Chondrocyte (in vitro differentiated cells): Measurements from ENCODE around the gene NID2. TPM values are rescaled to one million over a fixed set of nuclear protein-coding genes. Genes with fewer than 3 reads are reported as not detected.
A peak's percentile ranks its signal among the peaks of the same experiment; 100 is the strongest.

Experiments
- DNase-seq: peaks from one replicate; pipeline ENCODE4 v3.0.0; 2021; ENCODE audit warnings: mixed read lengths, low spot score
- H3K27ac Mint-ChIP-seq: one replicate; pipeline ENCODE4 v1.8.0; 2021; ENCODE audit warnings: mild to moderate bottlenecking, moderate library complexity, mixed read lengths; ENCODE audit not compliant: unreplicated experiment
- H3K27me3 Mint-ChIP-seq: 2 replicates; pipeline ENCODE4 v1.8.0; 2021; ENCODE audit warnings: low read depth, mixed read lengths
- H3K36me3 Mint-ChIP-seq: 2 replicates; pipeline ENCODE4 v1.8.0; 2021; ENCODE audit warnings: low read depth, mixed read lengths
- H3K4me1 Mint-ChIP-seq: 2 replicates; pipeline ENCODE4 v1.8.0; 2021; ENCODE audit warnings: low read depth, mild to moderate bottlenecking, mixed read lengths
- H3K4me3 Mint-ChIP-seq: one replicate; pipeline ENCODE4 v1.8.0; 2021; ENCODE audit warnings: mild to moderate bottlenecking, moderate library complexity, mixed read lengths; ENCODE audit not compliant: unreplicated experiment
- H3K9me3 Mint-ChIP-seq: 2 replicates; pipeline ENCODE4 v1.8.0; 2021; ENCODE audit warnings: low read depth, mixed read lengths
- CTCF ChIP-seq: fragments of 200-600 bp; sonication (generic); IDR thresholded peaks from 2 replicates; pipeline ENCODE4 v1.5.0; 2021; ENCODE audit warnings: antibody characterized with exemption, mild to moderate bottlenecking, moderate library complexity
- total RNA-seq: library from RNA; stranded (reverse); gene quantifications from 3 replicates; pipeline ENCODE4 v1.2.1, GENCODE V29; 2021

Gene NID2
- total RNA-seq, 1 donor from 2014 or later: 51.6 TPM

- H3K27me3 Mint-ChIP-seq: no peaks in the 10 kb centered on the region
- H3K9me3 Mint-ChIP-seq: no peaks in the 10 kb centered on the region
- peaks cover 28% of the 10 kb centered on the region for H3K4me1 Mint-ChIP-seq
- H3K27ac Mint-ChIP-seq: no peak overlapping the region
- no peaks in the 10 kb centered on the region for H3K36me3 Mint-ChIP-seq
- no peak for TF ChIP-seq CTCF
- H3K4me3 Mint-ChIP-seq: no peak overlapping the region
- no peak for DNase-seq
Measured at GRCh38 chr14:52111583-52111982, 42.7 kb upstream of the NID2 start.

- H3K4me1 Mint-ChIP-seq: peaks cover 34% of the 10 kb centered on the region
- DNase-seq: no peak
- peak overlapping the region; percentile 25 for H3K27ac Mint-ChIP-seq
- no peaks in the 10 kb centered on the region for H3K9me3 Mint-ChIP-seq
- TF ChIP-seq CTCF: no peak
- no peak overlapping the region for H3K4me3 Mint-ChIP-seq
- no peaks in the 10 kb centered on the region for H3K36me3 Mint-ChIP-seq
- H3K27me3 Mint-ChIP-seq: no peaks in the 10 kb centered on the region
Measured at GRCh38 chr14:52110441-52111086, 41.7 kb upstream of the NID2 start.

GRCh38 chr14:52108823-52109222 is 40.0 kb upstream of the NID2 start:
- no peaks in the 10 kb centered on the region for H3K9me3 Mint-ChIP-seq
- H3K4me3 Mint-ChIP-seq: no peak overlapping the region
- TF ChIP-seq CTCF: no peak
- DNase-seq: no peak
- peaks cover 36% of the 10 kb centered on the region for H3K4me1 Mint-ChIP-seq
- no peaks in the 10 kb centered on the region for H3K27me3 Mint-ChIP-seq
- no peaks in the 10 kb centered on the region for H3K36me3 Mint-ChIP-seq
- no peak overlapping the region for H3K27ac Mint-ChIP-seq

GRCh38 chr14:52106840-52107239 is 38.0 kb upstream of the NID2 start:
- Mint-ChIP-seq H3K4me3 (no peak overlapping the region), H3K9me3 (no peaks in the 10 kb centered on the region), H3K36me3 (no peaks in the 10 kb centered on the region), H3K27me3 (no peaks in the 10 kb centered on the region), H3K27ac (peak overlapping the region; percentile 22), H3K4me1 (peaks cover 52% of the 10 kb centered on the region)
- no peak for TF ChIP-seq CTCF
- no peak for DNase-seq

- no peak for DNase-seq
- H3K4me3 Mint-ChIP-seq: no peak overlapping the region
- TF ChIP-seq CTCF: no peak
- H3K36me3 Mint-ChIP-seq: no peaks in the 10 kb centered on the region
- H3K27ac Mint-ChIP-seq: peak overlapping the region; percentile 3
- peaks cover 37% of the 10 kb centered on the region for H3K4me1 Mint-ChIP-seq
- no peaks in the 10 kb centered on the region for H3K9me3 Mint-ChIP-seq
- H3K27me3 Mint-ChIP-seq: no peaks in the 10 kb centered on the region
Measured at GRCh38 chr14:52103416-52103815, 34.6 kb upstream of the NID2 start.
